Chondrocyte (in vitro differentiated cells): ENCODE measurements around the gene ASB9. TPM values are rescaled to one million over a fixed set of nuclear protein-coding genes. Genes with fewer than 3 reads are reported as not detected.
"Not testable (repeated sequence)": the region's sequence is repeated elsewhere in the genome, so short reads cannot be mapped to it uniquely, and the experiment has no call there.

Experiments used
- DNase-seq: peaks from one replicate; pipeline ENCODE4 v3.0.0; 2021; ENCODE audit warnings: mixed read lengths, low spot score
- H3K27ac Mint-ChIP-seq: one replicate; pipeline ENCODE4 v1.8.0; 2021; ENCODE audit warnings: mild to moderate bottlenecking, moderate library complexity, mixed read lengths; ENCODE audit not compliant: unreplicated experiment
- H3K27me3 Mint-ChIP-seq: 2 replicates; pipeline ENCODE4 v1.8.0; 2021; ENCODE audit warnings: low read depth, mixed read lengths
- H3K36me3 Mint-ChIP-seq: 2 replicates; pipeline ENCODE4 v1.8.0; 2021; ENCODE audit warnings: low read depth, mixed read lengths
- H3K4me1 Mint-ChIP-seq: 2 replicates; pipeline ENCODE4 v1.8.0; 2021; ENCODE audit warnings: low read depth, mild to moderate bottlenecking, mixed read lengths
- H3K4me3 Mint-ChIP-seq: one replicate; pipeline ENCODE4 v1.8.0; 2021; ENCODE audit warnings: mild to moderate bottlenecking, moderate library complexity, mixed read lengths; ENCODE audit not compliant: unreplicated experiment
- H3K9me3 Mint-ChIP-seq: 2 replicates; pipeline ENCODE4 v1.8.0; 2021; ENCODE audit warnings: low read depth, mixed read lengths
- CTCF ChIP-seq: fragments of 200-600 bp; sonication (generic); IDR thresholded peaks from 2 replicates; pipeline ENCODE4 v1.5.0; 2021; ENCODE audit warnings: antibody characterized with exemption, mild to moderate bottlenecking, moderate library complexity
- total RNA-seq: library from RNA; stranded (reverse); gene quantifications from 3 replicates; pipeline ENCODE4 v1.2.1, GENCODE V29; 2021

ASB9 gene
- total RNA-seq, 1 donor from 2014 or later = not detected

DNA sequence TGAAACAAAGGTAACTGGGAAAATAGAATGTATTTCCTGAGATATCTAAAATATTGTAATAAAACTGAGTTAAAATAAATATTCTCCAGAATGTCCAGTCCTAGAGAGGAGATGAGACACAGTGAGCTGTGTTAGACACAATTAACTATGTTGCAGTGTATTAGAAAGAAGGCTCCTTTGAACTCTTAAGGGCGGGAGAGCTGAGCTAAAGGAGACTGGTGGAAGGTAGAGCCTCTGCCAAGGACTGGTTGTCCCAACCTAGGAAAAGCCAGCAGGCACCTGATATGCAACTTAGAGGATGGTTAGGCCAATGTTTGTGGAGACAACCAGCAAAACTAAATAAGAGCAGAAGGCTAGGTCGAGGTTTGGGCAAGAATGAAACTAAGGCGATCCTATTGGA lies 41.2 kb upstream of the ASB9 start:
- Mint-ChIP-seq H3K4me1 (peaks cover 6% of the 10 kb centered on the region), H3K4me3 (no peak overlapping the region), H3K27me3 (no peaks in the 10 kb centered on the region), H3K27ac (no peak overlapping the region), H3K36me3 (no peaks in the 10 kb centered on the region), H3K9me3 (no peaks in the 10 kb centered on the region)
- TF ChIP-seq CTCF = no peak
- DNase-seq = no peak

- no peak for TF ChIP-seq CTCF
- Mint-ChIP-seq H3K27me3 (peaks cover 4% of the 10 kb centered on the region), H3K27ac (peak overlapping the region; percentile 32), H3K4me1 (peaks cover 6% of the 10 kb centered on the region), H3K4me3 (no peak overlapping the region), H3K9me3 (no peaks in the 10 kb centered on the region), H3K36me3 (no peaks in the 10 kb centered on the region)
- DNase-seq = no peak
These were observed 40.2 kb upstream of the ASB9 start for GRCh38 chrX:15310117-15310516.

- not testable (repeated sequence) for H3K4me3 Mint-ChIP-seq, H3K4me1 Mint-ChIP-seq, H3K9me3 Mint-ChIP-seq, DNase-seq, H3K36me3 Mint-ChIP-seq, H3K27me3 Mint-ChIP-seq, H3K27ac Mint-ChIP-seq
These were observed 36.0 kb upstream of the ASB9 start for GRCh38 chrX:15305899-15306298.

GRCh38 chrX:15301924-15302323 lies 32.0 kb upstream of the ASB9 start:
- peaks cover 7% of the 10 kb centered on the region for H3K27me3 Mint-ChIP-seq
- no peaks in the 10 kb centered on the region for H3K4me1 Mint-ChIP-seq
- no peaks in the 10 kb centered on the region for H3K9me3 Mint-ChIP-seq
- DNase-seq = no peak
- TF ChIP-seq CTCF = no peak
- no peaks in the 10 kb centered on the region for H3K36me3 Mint-ChIP-seq
- H3K4me3 Mint-ChIP-seq = no peak overlapping the region
- no peak overlapping the region for H3K27ac Mint-ChIP-seq

- Mint-ChIP-seq H3K9me3 (no peaks in the 10 kb centered on the region), H3K4me1 (no peaks in the 10 kb centered on the region), H3K27ac (no peak overlapping the region), H3K36me3 (no peaks in the 10 kb centered on the region), H3K4me3 (no peak overlapping the region), H3K27me3 (peaks cover 3% of the 10 kb centered on the region)
- TF ChIP-seq CTCF = peak; percentile 83
- DNase-seq = no peak
These were observed 30.3 kb upstream of the ASB9 start for GRCh38 chrX:15299941-15300851.

DNA sequence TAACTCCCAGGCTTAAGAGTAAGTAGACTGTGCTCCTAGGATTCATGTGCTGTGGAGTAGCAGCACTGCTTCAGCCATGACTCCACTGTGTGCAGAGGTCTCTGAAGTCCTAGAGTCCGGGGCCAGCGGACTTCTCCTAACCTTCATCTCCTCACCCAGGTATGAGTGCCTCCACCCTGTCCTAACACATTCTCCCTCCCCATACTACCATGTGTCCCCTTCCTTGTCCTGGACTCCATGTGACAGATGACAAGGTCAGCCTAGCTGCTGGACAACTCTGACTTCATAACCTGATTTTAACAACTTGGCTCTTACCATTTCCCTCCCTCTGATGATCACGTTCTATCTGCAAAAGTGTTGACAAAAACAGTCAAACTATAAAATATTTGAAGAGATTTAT lies 28.9 kb upstream of the ASB9 start:
- Mint-ChIP-seq H3K4me3 (no peak overlapping the region), H3K27ac (no peak overlapping the region)

More for the DNA sequence above, 28.9 kb upstream of the ASB9 start:
- peaks cover 2% of the 10 kb centered on the region for H3K27me3 Mint-ChIP-seq
- no peaks in the 10 kb centered on the region for H3K9me3 Mint-ChIP-seq
- TF ChIP-seq CTCF = no peak
- no peaks in the 10 kb centered on the region for H3K36me3 Mint-ChIP-seq
- H3K4me1 Mint-ChIP-seq = no peaks in the 10 kb centered on the region
- DNase-seq = no peak
